Thyroid gland (tissue), 4 donors: ENCODE measurements around the gene ZMYM4.

Experiments
- CTCF ChIP-seq, 6 experiments: fragments of 200-600 bp in 3 of 6; fragments of 450-650 bp in 3 of 6; sonication (generic) in 3 of 6; IDR thresholded peaks; one replicate each; pipeline ENCODE4 v1.5.1; 2016 to 2019; ENCODE audit warnings: antibody characterized with exemption in 6 of 6, mild to moderate bottlenecking in 2 of 6, inconsistent platforms in 1 of 6, moderate library complexity in 1 of 6
- POLR2A ChIP-seq, 2 donors: fragments of 450-650 bp; IDR thresholded peaks; one replicate each; pipeline ENCODE4 v1.6.1; 2017; ENCODE audit warnings: antibody characterized with exemption in 2 of 2, mild to moderate bottlenecking in 2 of 2, moderate library complexity in 1 of 2

- no peak for TF ChIP-seq CTCF (IDR thresholded peaks at IDR 0.05)
- no peak for TF ChIP-seq POLR2A (IDR thresholded peaks at IDR 0.05)
Observed at GRCh38 chr1:35300376-35300775, 31.9 kb downstream of the ZMYM4 start.
